Bronchus fibroblast of lung (primary cell): ENCODE measurements around the gene SHF. TPM values are rescaled to one million over a fixed set of nuclear protein-coding genes. Genes with fewer than 3 reads are reported as not detected.

Experiments used
- total RNA-seq: library from RNA; depleted of rRNA; stranded (reverse); fragments of >200 nt; gene quantifications from 2 replicates; pipeline ENCODE4 v1.2.3, GENCODE V29; 2015

Gene SHF, protein sequence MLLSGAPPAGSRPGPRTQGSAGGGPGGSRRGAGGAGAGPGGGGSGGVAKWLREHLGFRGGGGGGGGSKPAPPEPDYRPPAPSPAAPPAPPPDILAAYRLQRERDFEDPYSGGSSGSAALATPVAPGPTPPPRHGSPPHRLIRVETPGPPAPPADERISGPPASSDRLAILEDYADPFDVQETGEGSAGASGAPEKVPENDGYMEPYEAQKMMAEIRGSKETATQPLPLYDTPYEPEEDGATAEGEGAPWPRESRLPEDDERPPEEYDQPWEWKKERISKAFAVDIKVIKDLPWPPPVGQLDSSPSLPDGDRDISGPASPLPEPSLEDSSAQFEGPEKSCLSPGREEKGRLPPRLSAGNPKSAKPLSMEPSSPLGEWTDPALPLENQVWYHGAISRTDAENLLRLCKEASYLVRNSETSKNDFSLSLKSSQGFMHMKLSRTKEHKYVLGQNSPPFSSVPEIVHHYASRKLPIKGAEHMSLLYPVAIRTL
- total RNA-seq, result 1.3 and 3.0 TPM in 2 replicates

DNA sequence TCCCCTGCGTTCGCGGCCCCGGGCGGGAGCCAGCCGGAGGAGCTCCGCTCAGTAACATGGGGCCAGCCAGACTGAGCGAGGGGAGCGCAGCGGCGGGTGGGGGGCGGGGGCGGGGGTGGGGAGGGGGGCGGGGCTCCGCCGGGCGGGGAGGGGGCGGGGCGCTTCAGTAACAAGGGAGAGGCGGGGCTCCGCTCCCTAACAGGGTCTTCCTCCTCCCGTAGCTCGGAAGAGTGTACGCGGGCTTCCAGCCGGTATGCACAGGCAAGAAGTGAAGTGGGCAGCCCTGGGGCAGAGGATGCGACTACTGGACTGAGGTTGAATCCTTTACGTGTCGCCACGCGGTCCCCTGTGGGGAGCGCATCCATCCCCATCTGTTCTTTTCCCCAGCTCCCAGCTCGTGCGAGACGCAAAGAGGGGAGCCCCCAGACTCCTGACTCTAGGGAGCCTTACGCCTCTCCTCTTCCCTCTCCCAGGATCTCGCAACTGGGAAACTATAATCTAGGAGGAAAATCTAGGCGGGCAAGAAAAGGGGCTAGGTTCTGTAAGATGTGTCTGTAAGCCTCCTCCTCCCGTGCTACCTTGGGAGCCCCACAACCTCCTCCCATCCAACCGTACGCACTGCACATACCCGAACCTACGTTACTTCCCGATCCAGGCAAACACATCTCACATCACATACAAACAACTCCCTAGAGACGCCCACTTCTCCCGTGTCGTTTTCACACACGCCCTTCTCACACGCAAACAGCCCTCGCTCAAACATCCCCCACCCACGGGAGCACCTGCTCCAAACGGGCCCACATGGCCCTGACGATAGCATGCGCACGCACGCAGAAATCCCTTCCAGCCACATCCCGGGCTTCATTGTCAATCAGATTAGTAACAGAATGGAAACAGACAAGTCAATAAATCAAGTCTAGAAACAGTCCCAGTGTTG, at the start of gene SHF:
SHF (minus strand) TSS at position 73 of the 937 bp plus-strand sequence; CDS start at position 58, 15 bp downstream.

DNA sequence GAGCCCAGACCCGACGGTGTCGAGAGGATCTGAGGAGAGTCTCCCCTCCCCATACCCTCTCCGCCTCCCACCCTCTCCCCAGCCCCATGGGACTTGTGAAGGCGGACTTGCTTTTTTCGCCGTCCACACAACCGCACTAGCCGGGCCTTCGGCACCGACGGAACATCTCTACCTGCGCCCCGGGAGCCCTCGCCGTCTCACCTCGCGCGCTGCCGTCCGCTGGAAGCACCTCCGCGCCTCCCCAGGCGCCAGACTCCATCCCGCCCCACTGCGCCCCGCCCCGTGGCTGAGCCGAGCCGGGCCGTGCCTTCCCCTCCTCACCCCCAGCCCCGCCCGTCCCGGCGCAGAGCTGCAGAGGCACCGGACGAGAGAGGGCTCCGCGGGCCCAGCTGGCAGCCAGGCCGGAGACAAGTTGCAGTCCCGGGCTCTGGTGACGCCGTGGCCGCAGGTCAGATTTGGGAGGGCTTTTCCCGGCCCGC, 58.1 kb downstream of the SHF start, which contains the start of the genes DUOX1 and DUOXA1:
DUOX1 (plus strand) TSS at position 344 of the 479 bp plus-strand sequence. CDS start 1,973 bp downstream, outside the sequence.
DUOXA1 (minus strand) TSS at position 229 of the 479 bp plus-strand sequence. CDS start 6,865 bp downstream, outside the sequence.

Other genes starting within 250 kb of the SHF start
- gene TERB2, start 231.3 kb downstream of the SHF start, total RNA-seq, result not detected in 2 replicates
- gene SORD, start 164.8 kb downstream of the SHF start, total RNA-seq, result 28.1 and 30.8 TPM in 2 replicates
- not detected in 2 replicates for gene DUOX2, start 73.8 kb downstream of the SHF start, total RNA-seq
- not detected in 2 replicates for gene DUOXA2, start 73.6 kb downstream of the SHF start, total RNA-seq
- 0.50 TPM in 1 of 2 replicates, not detected in the other for gene DUOXA1, start 58.1 kb downstream of the SHF start, total RNA-seq
- gene DUOX1, start 58.0 kb downstream of the SHF start, total RNA-seq, result under 0.01 TPM in 1 of 2 replicates, not detected in the other
- gene SLC28A2, start 64.3 kb upstream of the SHF start, total RNA-seq, result not detected in 2 replicates
- 0.15 TPM in 1 of 2 replicates, not detected in the other for gene GATM, start 190.6 kb upstream of the SHF start, total RNA-seq